NCI-H2227 (cell line): ENCODE measurements around the gene CPTP.

ENCODE experiments used
- DNase-seq: peaks from one replicate; lab custom pipeline; 2025; ENCODE audit not compliant: unreplicated experiment; lab: John Stamatoyannopoulos, UW

CPTP gene

DNA sequence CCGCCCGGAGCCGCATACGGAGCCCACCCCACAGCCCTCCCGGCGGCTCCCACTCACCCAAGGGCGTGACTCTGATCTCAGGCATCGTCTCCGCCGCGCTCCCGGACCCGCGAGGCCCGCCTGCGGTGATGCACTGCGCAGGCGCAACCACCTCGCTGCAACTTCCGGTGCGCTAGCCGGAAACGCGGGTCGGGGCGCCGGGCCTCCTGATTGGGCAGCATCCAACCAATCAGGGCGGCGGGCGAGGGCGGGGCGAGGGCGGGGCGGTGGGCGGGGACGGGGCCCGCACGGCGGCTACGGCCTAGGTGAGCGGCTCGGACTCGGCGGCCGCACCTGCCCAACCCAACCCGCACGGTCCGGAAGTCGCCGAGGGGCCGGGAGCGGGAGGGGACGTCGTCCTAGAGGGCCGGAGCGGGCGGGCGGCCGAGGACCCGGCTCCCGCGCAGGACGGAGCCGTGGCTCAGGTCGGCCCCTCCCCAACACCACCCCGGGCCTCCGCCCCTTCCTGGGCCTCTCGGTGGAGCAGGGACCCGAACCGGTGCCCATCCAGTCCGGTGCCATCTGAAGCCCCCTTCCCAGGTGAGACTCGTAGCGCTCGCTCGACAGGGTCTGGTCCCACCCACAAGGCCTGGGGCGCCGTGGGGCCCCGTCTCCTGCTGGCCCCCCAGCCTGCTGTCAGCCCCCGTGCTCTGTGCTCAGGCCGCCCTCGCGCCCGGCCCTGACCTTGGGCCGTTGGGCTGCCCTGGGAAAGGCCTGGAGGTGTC lies at the start of gene CPTP, which contains the start of gene INTS11:
Gene CPTP, plus strand, starts transcription at position 279 of the 764 bp plus-strand sequence. CDS start 2,109 bp downstream, outside the sequence.
Gene INTS11, minus strand, starts transcription at position 137 of the 764 bp plus-strand sequence. Its CDS starts 52 bp downstream, at position 85.
- peak; percentile 96 for DNase-seq

DNA sequence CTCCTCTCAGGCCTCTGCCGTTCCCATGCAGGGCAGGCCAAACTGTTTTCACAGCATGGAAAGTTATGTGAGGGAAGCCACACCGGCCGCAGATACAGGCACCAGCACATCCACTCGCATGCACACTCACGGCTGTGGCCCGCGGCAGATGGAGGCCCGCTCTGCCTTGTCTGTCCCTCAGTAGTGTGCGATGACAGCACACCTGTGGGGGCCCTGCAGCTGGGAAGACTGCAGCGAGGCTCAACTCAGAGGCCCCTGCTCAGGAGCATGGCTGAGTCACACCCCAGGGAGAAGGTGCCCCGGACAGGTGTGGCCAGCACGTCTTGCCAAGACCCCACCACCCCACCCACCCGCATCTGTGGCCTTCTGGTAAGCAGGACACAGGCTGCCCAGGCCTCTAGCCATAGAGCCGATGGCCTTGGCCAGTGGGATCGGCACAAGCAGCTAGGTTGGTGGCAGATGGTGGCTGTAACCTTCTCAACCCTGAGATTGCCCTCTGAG lies 49.6 kb upstream of the CPTP start:
- DNase-seq = no peak

DNA sequence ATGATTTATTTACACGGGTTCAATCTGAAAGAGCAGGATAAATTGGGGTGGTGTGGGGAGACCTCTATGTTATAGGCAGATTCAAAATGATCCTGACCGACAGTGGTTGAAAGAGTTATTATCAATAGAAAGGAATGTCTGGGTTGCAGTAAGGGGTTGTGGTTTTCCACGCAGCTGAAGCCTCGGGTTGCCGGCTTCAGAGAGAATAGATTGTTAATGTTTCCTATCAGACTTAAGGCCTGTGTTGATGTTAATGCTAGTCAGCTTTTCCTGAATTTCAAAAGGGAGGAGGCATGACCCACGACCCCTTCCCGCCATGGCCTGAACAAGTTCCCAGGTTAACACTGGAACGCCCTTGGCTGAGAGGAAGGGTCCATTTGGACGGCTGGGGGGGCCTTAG lies 48.8 kb upstream of the CPTP start:
- no peak for DNase-seq

DNA sequence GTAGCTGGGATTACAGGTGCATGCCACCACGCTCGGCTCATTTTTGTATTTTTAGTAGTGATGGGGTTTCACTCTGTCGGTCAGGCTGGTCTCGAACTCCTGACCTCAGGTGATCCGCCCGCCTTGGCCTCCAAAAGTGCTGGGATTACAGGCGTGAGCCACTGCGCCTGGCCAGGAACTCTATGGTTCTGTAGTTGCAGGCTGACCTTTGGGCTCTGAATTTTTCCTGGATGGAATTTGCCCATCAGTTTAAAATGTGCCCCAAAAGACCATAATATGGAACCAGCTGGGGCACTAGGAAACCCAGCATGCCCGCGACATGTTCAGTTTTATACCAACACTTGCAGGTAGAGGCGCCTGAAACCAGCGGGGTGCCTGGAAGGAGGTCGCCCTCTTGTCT lies 46.0 kb upstream of the CPTP start:
- DNase-seq = no peak

DNA sequence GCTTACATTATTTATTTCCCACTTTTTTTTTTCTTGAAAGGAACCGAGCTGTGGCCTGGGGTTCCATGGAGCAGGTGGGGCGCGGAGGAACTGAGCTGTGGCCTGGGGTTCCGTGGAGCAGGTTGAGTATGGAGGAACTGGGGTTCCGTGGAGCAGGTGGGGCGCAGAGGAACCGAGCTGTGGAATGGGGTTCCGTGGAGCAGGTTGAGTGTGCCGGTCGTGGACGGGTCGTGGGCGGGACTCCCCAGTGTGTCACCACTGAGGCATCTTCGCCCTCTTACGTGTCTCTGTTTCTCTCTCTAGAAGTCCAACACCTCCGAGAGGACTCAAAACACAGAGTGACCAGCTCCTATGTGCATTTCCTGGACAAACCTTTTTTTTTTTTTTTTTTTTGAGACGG lies 45.6 kb upstream of the CPTP start:
- DNase-seq = no peak

DNA sequence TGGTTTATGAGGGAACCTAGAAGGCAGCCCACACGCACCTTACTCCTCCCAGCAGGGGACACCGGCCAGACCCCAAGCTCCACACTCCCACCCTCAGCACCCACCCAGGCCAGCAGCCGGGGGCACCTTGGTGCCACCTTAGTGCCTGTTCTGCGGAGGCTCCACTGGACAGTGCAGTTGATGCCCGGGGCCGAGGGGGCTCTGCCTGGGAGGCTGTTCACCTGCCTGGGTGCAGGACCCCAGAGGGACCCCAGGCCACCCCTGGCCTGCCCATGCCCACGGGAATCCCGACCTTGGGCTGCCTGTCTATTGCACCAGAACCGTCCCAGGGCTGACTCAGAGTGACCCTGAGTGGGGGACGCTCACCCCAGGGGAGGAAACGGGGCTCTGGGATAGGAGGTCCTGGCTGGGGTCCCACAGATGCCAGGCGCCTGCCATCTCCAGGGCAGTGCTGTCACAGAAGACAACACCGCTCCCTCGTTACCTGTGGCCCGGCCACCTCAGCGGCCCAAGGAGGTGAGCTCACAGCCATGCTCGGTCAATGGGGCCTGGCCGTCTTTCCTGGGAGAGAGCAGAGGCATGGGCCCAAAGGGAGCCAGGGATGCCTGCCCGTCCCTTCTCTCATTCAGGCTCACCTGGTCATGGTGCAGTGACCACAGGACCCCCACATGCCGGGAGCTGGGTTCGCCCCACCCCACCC lies 43.7 kb upstream of the CPTP start:
- DNase-seq = no peak

DNA sequence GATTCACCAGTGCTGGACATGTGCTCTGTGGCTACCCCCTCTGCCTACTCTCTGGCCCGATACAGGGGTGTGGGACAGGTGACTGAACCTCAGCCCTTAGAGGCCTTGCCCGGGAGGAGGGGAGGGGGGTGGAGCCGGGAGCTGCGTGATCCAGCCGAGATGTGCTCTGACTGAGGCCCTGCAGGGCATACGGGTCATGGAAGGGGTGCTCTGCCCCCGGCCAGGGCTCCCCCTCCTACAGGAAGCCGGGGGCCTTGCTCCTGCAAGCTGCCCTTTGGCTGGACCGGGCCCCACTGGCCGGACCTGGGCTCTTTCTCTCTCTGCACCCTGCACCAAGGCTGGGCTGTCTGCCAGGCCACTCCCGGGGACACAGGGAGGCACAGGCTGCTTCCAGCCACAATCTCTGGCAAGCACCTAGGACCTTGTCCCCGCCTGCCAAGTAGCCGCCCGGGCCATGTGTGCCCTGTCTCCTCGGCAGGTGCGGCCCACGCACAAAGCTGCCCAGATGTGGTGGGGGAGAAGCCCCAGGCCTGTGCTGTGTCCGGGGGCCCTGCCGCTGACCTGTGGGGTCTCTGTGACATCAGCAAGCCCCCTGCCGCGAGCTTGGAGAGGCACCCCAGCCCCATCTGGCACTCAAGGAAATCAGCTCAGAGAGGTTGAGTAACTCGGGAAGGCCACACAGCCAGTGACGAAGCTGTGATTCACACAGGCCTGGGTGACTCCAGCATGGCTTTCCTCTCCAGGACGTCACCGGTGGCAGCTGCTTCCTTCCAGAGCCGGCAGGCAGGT lies 42.9 kb upstream of the CPTP start:
- DNase-seq = no peak

DNA sequence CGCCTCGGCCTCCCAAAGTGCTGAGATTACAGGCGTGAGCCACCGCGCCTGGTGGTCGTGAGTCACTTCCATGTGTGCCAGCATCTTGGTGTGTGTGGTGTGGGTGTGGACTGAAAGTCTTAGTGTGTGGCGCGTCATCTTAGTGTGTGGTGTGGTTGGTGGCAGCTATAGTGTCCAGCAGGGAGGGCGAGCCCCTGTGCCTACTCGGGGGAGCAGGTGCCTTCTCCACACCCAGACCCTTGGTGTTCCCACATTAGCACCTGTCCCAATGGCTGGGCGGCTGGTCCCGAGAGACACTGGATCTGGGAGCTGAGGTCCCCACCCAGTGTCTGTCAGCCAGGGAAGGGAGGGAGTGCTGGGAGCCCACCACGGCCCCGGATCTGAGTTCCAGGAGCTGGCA lies 41.6 kb upstream of the CPTP start:
- DNase-seq = no peak

DNA sequence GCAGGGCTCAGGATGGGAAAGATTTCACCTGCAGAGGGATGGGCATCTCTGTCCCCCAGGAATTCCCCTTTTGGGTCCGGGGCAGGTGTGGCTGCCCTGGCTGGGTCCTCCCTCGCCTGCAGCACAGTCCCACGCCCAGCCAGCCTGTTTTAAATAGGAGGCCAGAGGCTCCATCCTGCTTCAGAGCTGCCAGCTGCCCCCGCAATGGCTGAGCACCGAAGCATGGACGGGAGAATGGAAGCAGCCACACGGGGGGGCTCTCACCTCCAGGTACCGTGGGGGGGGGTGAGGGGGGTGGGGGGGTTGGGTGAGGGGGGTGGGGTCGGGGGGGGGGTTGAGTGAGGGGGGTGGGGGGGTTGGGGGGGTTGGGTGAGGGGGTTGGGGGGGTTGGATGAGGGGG lies 40.8 kb upstream of the CPTP start:
- no peak for DNase-seq

DNA sequence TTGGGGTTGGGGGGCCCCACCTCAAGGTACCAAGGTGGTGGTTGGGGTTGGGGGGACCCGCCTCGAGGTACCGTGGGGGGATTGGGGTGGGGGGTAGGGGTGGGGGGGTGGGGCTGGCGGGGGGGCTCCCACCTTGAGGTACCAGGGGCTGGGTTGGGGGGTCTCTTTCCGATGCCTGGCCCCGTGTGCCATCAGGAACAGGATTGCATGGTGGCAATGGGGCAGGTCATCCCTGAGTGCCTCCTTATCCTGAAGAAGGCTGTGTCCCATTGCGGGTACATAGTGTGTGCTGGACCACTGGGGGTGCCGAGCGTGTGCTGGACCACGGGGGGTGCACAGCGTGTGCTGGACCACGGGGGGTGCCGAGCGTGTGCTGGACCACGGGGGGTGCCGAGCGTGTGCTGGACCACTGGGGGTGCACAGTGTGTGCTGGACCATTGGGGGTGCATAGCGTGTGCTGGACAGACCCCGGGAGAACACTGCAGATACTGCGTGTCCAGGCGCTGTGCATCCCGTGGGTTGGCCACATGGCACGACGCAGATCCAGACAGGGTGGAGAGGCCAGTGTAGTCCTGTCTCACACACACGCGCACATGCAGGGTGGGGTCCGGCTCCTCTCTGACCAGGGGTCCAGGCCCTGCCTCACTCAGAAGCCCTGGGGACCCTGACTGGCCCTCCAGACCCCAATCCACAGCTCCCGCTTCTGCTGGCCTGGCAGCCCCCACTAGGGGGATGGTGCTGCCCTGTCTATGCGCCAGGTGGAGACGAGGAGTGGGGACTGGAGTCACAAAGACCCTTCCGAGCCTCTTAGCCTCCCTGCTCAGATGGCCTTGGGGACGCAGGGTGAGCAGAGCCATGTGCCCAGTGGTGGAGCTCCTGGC lies 40.1 kb upstream of the CPTP start:
- no peak for DNase-seq

DNA sequence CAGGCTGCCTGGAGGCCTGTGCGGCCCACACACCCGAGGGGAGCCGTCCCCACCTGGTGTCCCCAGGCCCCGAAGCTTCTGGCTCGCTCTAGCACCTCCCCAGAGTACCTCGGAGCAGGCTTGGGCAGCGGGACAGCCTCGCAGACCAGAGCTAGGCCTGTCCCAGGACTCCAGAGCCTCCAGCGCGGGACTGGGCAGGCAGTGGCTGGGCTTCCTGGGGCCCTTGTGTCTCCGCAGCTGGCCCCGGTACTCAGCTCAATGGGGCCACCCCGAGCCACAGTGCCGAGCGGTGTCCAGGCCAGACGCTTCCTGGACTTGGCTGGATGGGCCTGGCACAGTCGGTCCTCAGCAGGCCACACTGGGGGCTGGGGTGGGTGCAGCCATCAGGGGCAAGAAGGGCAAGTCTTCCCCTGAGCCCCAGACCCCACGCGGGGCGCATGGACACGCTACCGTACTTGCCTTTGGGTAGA lies 39.5 kb upstream of the CPTP start:
- no peak for DNase-seq

DNA sequence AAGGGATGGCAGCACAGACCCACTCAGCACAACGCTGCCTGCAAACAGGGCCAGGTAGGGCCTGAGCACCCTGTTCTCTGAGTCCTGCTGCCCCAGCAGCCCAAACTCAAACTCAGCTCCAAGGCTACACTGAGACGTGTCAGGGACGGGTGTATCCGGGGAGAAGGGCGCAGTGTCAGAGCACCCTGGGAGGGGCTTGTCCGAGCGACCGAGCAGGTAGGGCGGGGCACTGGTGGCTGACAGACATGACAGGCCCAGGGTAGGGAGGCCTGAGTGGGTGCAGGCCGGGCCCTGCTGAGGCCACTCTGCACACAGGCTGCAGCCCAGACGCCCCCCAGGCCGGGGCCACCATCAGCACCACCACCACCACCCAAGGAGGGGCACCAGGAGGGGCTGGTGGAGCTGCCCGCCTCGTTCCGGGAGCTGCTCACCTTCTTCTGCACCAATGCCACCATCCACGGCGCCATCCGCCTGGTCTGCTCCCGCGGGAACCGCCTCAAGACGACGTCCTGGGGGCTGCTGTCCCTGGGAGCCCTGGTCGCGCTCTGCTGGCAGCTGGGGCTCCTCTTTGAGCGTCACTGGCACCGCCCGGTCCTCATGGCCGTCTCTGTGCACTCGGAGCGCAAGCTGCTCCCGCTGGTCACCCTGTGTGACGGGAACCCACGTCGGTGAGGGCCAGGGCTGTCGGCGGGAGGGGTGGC lies 38.8 kb upstream of the CPTP start:
- no peak for DNase-seq

DNA sequence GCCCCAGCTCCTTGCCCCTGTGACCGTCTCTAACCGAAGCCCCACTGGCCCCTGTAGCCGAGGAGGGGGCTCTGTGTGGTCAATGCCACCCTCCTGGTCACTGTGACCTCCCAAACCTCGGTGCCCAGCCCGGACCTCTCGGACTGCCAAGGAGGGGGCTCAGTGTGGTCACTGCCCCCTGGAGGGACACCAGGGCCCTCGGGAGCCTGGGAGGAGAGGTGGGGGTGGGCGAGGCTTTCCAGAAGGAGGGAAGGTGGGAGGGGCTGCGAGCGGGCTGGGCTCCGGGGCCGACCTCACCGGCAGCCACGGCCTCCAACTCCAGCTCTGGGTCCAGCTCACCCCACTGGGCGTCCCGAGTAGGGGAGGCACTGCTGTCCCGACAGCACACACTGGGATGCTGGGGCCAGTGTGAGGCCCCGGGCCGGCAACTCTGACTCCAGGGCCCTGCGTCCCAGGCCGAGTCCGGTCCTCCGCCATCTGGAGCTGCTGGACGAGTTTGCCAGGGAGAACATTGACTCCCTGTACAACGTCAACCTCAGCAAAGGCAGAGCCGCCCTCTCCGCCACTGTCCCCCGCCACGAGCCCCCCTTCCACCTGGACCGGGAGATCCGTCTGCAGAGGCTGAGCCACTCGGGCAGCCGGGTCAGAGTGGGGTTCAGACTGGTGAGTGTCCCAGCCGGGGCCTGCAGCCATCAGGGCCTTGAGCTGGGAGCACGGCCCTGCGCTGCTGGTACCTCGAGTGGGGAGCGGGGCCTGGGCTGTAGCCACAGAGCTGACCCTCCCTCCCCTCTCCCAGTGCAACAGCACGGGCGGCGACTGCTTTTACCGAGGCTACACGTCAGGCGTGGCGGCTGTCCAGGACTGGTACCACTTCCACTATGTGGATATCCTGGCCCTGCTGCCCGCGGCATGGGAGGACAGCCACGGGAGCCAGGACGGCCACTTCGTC lies 38.0 kb upstream of the CPTP start:
- no peak for DNase-seq

DNA sequence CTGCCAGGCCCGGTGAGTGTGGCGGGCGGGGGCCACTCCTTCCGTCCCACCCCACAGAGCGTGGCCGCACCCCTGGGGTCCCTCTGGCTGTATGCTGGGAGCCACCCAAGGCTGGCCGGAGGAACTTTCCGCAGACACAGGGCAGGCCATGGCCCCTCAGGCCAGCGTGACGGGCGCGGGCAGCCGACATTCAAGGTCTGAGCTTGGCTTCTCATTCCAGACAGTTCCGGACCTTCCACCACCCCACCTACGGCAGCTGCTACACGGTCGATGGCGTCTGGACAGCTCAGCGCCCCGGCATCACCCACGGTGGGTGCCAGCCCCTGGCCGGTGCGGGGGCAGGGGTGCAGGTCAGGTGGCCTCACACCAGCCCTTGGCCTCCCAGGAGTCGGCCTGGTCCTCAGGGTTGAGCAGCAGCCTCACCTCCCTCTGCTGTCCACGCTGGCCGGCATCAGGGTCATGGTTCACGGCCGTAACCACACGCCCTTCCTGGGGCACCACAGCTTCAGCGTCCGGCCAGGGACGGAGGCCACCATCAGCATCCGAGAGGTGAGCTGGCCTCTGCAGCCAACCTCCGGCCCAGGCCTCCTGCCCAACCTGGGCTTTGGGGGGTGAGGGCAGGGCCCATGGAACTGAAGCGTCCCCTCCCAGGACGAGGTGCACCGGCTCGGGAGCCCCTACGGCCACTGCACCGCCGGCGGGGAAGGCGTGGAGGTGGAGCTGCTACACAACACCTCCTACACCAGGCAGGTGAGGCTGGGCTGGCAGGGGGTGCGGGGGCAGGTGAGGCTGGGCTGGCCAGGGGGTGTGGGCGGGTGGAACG lies 37.1 kb upstream of the CPTP start:
- DNase-seq = no peak

DNA sequence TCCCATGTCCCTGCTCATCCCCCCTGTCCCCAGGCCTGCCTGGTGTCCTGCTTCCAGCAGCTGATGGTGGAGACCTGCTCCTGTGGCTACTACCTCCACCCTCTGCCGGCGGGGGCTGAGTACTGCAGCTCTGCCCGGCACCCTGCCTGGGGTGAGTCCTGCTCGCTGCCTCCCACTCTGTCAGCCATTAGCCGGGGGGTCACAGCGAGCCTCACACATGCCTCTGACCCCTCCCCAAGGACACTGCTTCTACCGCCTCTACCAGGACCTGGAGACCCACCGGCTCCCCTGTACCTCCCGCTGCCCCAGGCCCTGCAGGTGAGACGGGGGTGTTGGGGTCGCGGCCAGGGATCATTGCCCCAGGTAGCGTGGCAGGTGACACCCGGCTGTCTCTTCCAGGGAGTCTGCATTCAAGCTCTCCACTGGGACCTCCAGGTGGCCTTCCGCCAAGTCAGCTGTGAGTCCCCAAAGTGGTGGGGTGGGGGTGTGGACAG lies 34.3 kb upstream of the CPTP start:
- peak; percentile 72 for DNase-seq

DNA sequence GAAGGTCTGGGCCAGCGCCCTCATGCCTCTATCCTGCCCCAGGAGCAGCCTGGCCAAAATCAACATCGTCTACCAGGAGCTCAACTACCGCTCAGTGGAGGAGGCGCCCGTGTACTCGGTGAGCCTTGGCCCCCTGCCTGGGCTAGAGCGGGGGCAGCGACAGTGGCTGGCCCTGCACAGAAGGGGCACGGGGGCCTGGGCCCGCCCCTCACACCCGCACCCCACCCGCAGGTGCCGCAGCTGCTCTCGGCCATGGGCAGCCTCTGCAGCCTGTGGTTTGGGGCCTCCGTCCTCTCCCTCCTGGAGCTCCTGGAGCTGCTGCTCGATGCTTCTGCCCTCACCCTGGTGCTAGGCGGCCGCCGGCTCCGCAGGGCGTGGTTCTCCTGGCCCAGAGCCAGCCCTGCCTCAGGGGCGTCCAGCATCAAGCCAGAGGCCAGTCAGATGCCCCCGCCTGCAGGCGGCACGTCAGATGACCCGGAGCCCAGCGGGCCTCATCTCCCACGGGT lies 33.5 kb upstream of the CPTP start:
- DNase-seq = peak; percentile 69
